GM19372 (cell line): Measurements from ENCODE around the gene IL2.

ENCODE experiments used
- ATAC-seq: cut with Tn5 transposase; IDR thresholded peaks from one replicate; pipeline ENCODE4 v1.9.1; 2021; ENCODE audit warnings: mild to moderate bottlenecking, low read depth, moderate library complexity; ENCODE audit not compliant: unreplicated experiment

IL2 gene

GRCh38 chr4:122456231-122457116 lies at the start of gene IL2:
TSS of gene IL2 (minus strand) at chr4:122456725. CDS start at chr4:122456440, 285 bp downstream.
- no peak for ATAC-seq

GRCh38 chr4:122503214-122503613 lies 46.7 kb upstream of the IL2 start:
- no peak for ATAC-seq

- no peak for ATAC-seq
Measured at GRCh38 chr4:122500852-122501501, 44.5 kb upstream of the IL2 start.

GRCh38 chr4:122489061-122489460 lies 32.5 kb upstream of the IL2 start:
- no peak for ATAC-seq

GRCh38 chr4:122483481-122483880 lies 27.0 kb upstream of the IL2 start:
- ATAC-seq: no peak

- no peak for ATAC-seq
Measured at GRCh38 chr4:122481766-122482405, 25.4 kb upstream of the IL2 start.

GRCh38 chr4:122480655-122481487 lies 24.3 kb upstream of the IL2 start:
- ATAC-seq: no peak

GRCh38 chr4:122479935-122480416 lies 23.5 kb upstream of the IL2 start:
- no peak for ATAC-seq

GRCh38 chr4:122476745-122477144 lies 20.2 kb upstream of the IL2 start:
- ATAC-seq: no peak

GRCh38 chr4:122476126-122476525 lies 19.6 kb upstream of the IL2 start:
- no peak for ATAC-seq

GRCh38 chr4:122475233-122475632 lies 18.7 kb upstream of the IL2 start:
- ATAC-seq: no peak

- no peak for ATAC-seq
Measured at GRCh38 chr4:122469457-122469856, 12.9 kb upstream of the IL2 start.

- peak; percentile 85 for ATAC-seq
Measured at GRCh38 chr4:122458625-122459024, 2.1 kb upstream of the IL2 start.

- no peak for ATAC-seq
Measured at GRCh38 chr4:122453384-122453995, 3.0 kb downstream of the IL2 start.

GRCh38 chr4:122450847-122451246 lies 5.7 kb downstream of the IL2 start:
- ATAC-seq: no peak

- ATAC-seq: no peak
Measured at GRCh38 chr4:122434285-122434684, 22.2 kb downstream of the IL2 start.

- no peak for ATAC-seq
Measured at GRCh38 chr4:122431351-122431750, 25.2 kb downstream of the IL2 start.

GRCh38 chr4:122423246-122423645 lies 33.3 kb downstream of the IL2 start:
- ATAC-seq: no peak

GRCh38 chr4:122412547-122412946 lies 44.0 kb downstream of the IL2 start:
- ATAC-seq: no peak

GRCh38 chr4:122403861-122404260 lies 52.7 kb downstream of the IL2 start:
- no peak for ATAC-seq
